NCI-H345 (cell line): ENCODE results near the gene CALB2.
"Not testable (repeated sequence)": the region's sequence is repeated elsewhere in the genome, so short reads cannot be mapped to it uniquely, and the experiment has no call there.

Experiments
- DNase-seq: peaks from one replicate; lab custom pipeline; 2025; lab: John Stamatoyannopoulos, UW

The CALB2 gene

GRCh38 chr16:71352963-71353460, 5.5 kb upstream of the CALB2 start:
- no peak for DNase-seq

GRCh38 chr16:71353736-71354135, 4.8 kb upstream of the CALB2 start:
- no peak for DNase-seq

GRCh38 chr16:71354156-71354555, 4.4 kb upstream of the CALB2 start:
- no peak for DNase-seq

- no peak for DNase-seq
These were observed 2.3 kb upstream of the CALB2 start for GRCh38 chr16:71356051-71356740.

GRCh38 chr16:71356936-71357335, 1.6 kb upstream of the CALB2 start:
- DNase-seq = not testable (repeated sequence)

- DNase-seq = peak; percentile 7
These were observed 842 bp upstream of the CALB2 start for GRCh38 chr16:71357681-71358080.

- DNase-seq = no peak
These were observed 908 bp downstream of the CALB2 start for GRCh38 chr16:71359431-71359830.

- DNase-seq = no peak
These were observed 1.9 kb downstream of the CALB2 start for GRCh38 chr16:71360378-71360777.

- DNase-seq = peak; percentile 19
These were observed 5.7 kb downstream of the CALB2 start for GRCh38 chr16:71364133-71364681.

GRCh38 chr16:71365021-71365420, 6.5 kb downstream of the CALB2 start:
- no peak for DNase-seq

GRCh38 chr16:71367241-71367976, 8.9 kb downstream of the CALB2 start:
- peak; percentile 12 for DNase-seq

- DNase-seq = no peak
These were observed 10.4 kb downstream of the CALB2 start for GRCh38 chr16:71368958-71369357.

GRCh38 chr16:71369494-71369893, 11.0 kb downstream of the CALB2 start:
- no peak for DNase-seq

- no peak for DNase-seq
These were observed 12.7 kb downstream of the CALB2 start for GRCh38 chr16:71371237-71371636.

GRCh38 chr16:71373073-71373472, 14.6 kb downstream of the CALB2 start:
- peak; percentile 17 for DNase-seq

- no peak for DNase-seq
These were observed 18.1 kb downstream of the CALB2 start for GRCh38 chr16:71376465-71377157.

GRCh38 chr16:71379711-71380110, 21.2 kb downstream of the CALB2 start:
- no peak for DNase-seq

GRCh38 chr16:71380831-71381230, 22.3 kb downstream of the CALB2 start:
- DNase-seq = no peak

GRCh38 chr16:71383054-71383773, 24.7 kb downstream of the CALB2 start:
- DNase-seq = no peak

- DNase-seq = no peak
These were observed 25.7 kb downstream of the CALB2 start for GRCh38 chr16:71384073-71384724.
